ENCODE measurements around the gene ZNF148.

The ZNF148 gene

GRCh38 chr3:125261031-125261430 is 114.1 kb downstream of the ZNF148 start:
- no peak overlapping the region for H2AFZ ChIP-seq (ENCODE audit: low read depth)
- H3K27me3 ChIP-seq (ENCODE audit: insufficient read depth, low read depth), result no peaks in the 10 kb centered on the region
- H3K36me3 ChIP-seq (ENCODE audit: insufficient read depth), result no peaks in the 10 kb centered on the region
- H3K4me2 ChIP-seq, result no peak overlapping the region
- H4K20me1 ChIP-seq (ENCODE audit: insufficient read depth), result no peaks in the 10 kb centered on the region
- no peak overlapping the region for H3K9ac ChIP-seq
- no peak overlapping the region for H3K27ac ChIP-seq
- H3K4me1 ChIP-seq (ENCODE audit: low read depth, poor library complexity, severe bottlenecking), result peaks cover 1% of the 10 kb centered on the region
- no peaks in the 10 kb centered on the region for H3K79me2 ChIP-seq (ENCODE audit: insufficient read depth, low read depth)
- TF ChIP-seq CTCF (conservative IDR thresholded peaks at IDR 0.05; ENCODE audit: low read depth, low read length), result no peak
- H3K4me3 ChIP-seq (IDR thresholded peaks at IDR 0.05; ENCODE audit: insufficient read depth, low read depth, low read length), result no peak overlapping the region

GRCh38 chr3:125260158-125260557 is 115.0 kb downstream of the ZNF148 start:
- H3K79me2 ChIP-seq (ENCODE audit: insufficient read depth, low read depth), result no peaks in the 10 kb centered on the region
- H3K36me3 ChIP-seq (ENCODE audit: insufficient read depth), result no peaks in the 10 kb centered on the region
- H3K27ac ChIP-seq, result no peak overlapping the region
- no peaks in the 10 kb centered on the region for H4K20me1 ChIP-seq (ENCODE audit: insufficient read depth)
- H2AFZ ChIP-seq (ENCODE audit: low read depth), result no peak overlapping the region
- no peaks in the 10 kb centered on the region for H3K4me1 ChIP-seq (ENCODE audit: low read depth, poor library complexity, severe bottlenecking)
- H3K27me3 ChIP-seq (ENCODE audit: insufficient read depth, low read depth), result no peaks in the 10 kb centered on the region
- H3K4me2 ChIP-seq, result no peak overlapping the region
- no peak overlapping the region for H3K9ac ChIP-seq
- no peak for TF ChIP-seq CTCF (conservative IDR thresholded peaks at IDR 0.05; ENCODE audit: low read depth, low read length)
- no peak overlapping the region for H3K4me3 ChIP-seq (IDR thresholded peaks at IDR 0.05; ENCODE audit: insufficient read depth, low read depth, low read length)

GRCh38 chr3:125257536-125257935 is 117.6 kb downstream of the ZNF148 start:
- no peaks in the 10 kb centered on the region for H3K36me3 ChIP-seq (ENCODE audit: insufficient read depth)
- H3K4me3 ChIP-seq (IDR thresholded peaks at IDR 0.05; ENCODE audit: insufficient read depth, low read depth, low read length), result no peak overlapping the region
- H4K20me1 ChIP-seq (ENCODE audit: insufficient read depth), result no peaks in the 10 kb centered on the region
- H2AFZ ChIP-seq (ENCODE audit: low read depth), result no peak overlapping the region
- H3K27ac ChIP-seq, result no peak overlapping the region
- no peaks in the 10 kb centered on the region for H3K4me1 ChIP-seq (ENCODE audit: low read depth, poor library complexity, severe bottlenecking)
- no peak for TF ChIP-seq CTCF (conservative IDR thresholded peaks at IDR 0.05; ENCODE audit: low read depth, low read length)
- no peak overlapping the region for H3K9ac ChIP-seq
- no peaks in the 10 kb centered on the region for H3K27me3 ChIP-seq (ENCODE audit: insufficient read depth, low read depth)
- no peak overlapping the region for H3K4me2 ChIP-seq
- no peaks in the 10 kb centered on the region for H3K79me2 ChIP-seq (ENCODE audit: insufficient read depth, low read depth)

- no peak overlapping the region for H3K27ac ChIP-seq
- no peaks in the 10 kb centered on the region for H3K36me3 ChIP-seq (ENCODE audit: insufficient read depth)
- no peaks in the 10 kb centered on the region for H3K79me2 ChIP-seq (ENCODE audit: insufficient read depth, low read depth)
- H4K20me1 ChIP-seq (ENCODE audit: insufficient read depth), result no peaks in the 10 kb centered on the region
- H3K4me1 ChIP-seq (ENCODE audit: low read depth, poor library complexity, severe bottlenecking), result no peaks in the 10 kb centered on the region
- H2AFZ ChIP-seq (ENCODE audit: low read depth), result no peak overlapping the region
- H3K4me3 ChIP-seq (IDR thresholded peaks at IDR 0.05; ENCODE audit: insufficient read depth, low read depth, low read length), result no peak overlapping the region
- TF ChIP-seq CTCF (conservative IDR thresholded peaks at IDR 0.05; ENCODE audit: low read depth, low read length), result no peak
- no peaks in the 10 kb centered on the region for H3K27me3 ChIP-seq (ENCODE audit: insufficient read depth, low read depth)
- H3K9ac ChIP-seq, result no peak overlapping the region
- no peak overlapping the region for H3K4me2 ChIP-seq
Observed at GRCh38 chr3:125256675-125257074, 118.5 kb downstream of the ZNF148 start.

Data from KMS-11 (cell line).